GM12878 (cell line): ENCODE data around the gene PMM1. TPM values are rescaled to one million over a fixed set of nuclear protein-coding genes. Genes with fewer than 3 reads are reported as not detected.

Experiments
- ASH2L ChIP-seq: fragments of 300-600, 200-600 bp; sonication (generic); IDR thresholded peaks from 2 replicates; pipeline ENCODE4 v1.6.1; 2017; ENCODE audit warnings: low read depth, mild to moderate bottlenecking, borderline replicate concordance
- BCLAF1 ChIP-seq: fragments of 450-650 bp; IDR thresholded peaks from 2 replicates; pipeline ENCODE4 v1.6.1; 2017; ENCODE audit warnings: antibody characterized with exemption, mild to moderate bottlenecking, moderate library complexity
- BMI1 ChIP-seq: fragments of 450-650 bp; IDR thresholded peaks from 2 replicates; pipeline ENCODE4 v1.6.1; 2016; ENCODE audit warnings: mild to moderate bottlenecking, moderate library complexity, borderline replicate concordance
- CTCF ChIP-seq, 3 experiments: IDR thresholded peaks in 2 of 3; conservative IDR thresholded peaks in 1 of 3; 2 replicates each; pipeline ENCODE4 v1.5.1; 2011; ENCODE audit warnings: low read depth in 3 of 3, low read length in 3 of 3, mild to moderate bottlenecking in 3 of 3, control low read depth in 2 of 3, moderate library complexity in 2 of 3, inconsistent platforms in 1 of 3, mixed read lengths in 1 of 3; ENCODE audit not compliant: control insufficient read depth in 2 of 3, insufficient read depth in 1 of 3; ENCODE audit errors: extremely low read depth in 1 of 3
- EGR1 ChIP-seq, 2 experiments: IDR thresholded peaks; 1 replicate in 1 of 2; 2 replicates in 1 of 2; pipeline ENCODE4 v1.6.1; 2011 to 2012; ENCODE audit warnings: low read depth in 2 of 2, low read length in 2 of 2, borderline replicate concordance in 1 of 2, mild to moderate bottlenecking in 1 of 2, moderate library complexity in 1 of 2
- EZH2 ChIP-seq: IDR thresholded peaks from 2 replicates; pipeline ENCODE4 v1.6.1; 2012; ENCODE audit warnings: low read depth, mild to moderate bottlenecking, control low read depth, inconsistent platforms, low read length, borderline replicate concordance; ENCODE audit not compliant: control insufficient read depth
- HSF1 ChIP-seq: fragments of 150-350 bp; IDR thresholded peaks from 2 replicates; pipeline ENCODE4 v1.6.1; 2014; ENCODE audit warnings: mild to moderate bottlenecking, low read depth, low read length
- MTA3 ChIP-seq: IDR thresholded peaks from 2 replicates; pipeline ENCODE4 v1.6.1; 2012; ENCODE audit warnings: low read length, inconsistent platforms, borderline replicate concordance
- MXI1 ChIP-seq: fragments of 150-350 bp; IDR thresholded peaks from 2 replicates; pipeline ENCODE4 v1.6.1; 2011; ENCODE audit warnings: low read depth, mild to moderate bottlenecking, inconsistent platforms, low read length, improper control_type of control experiment
- NBN ChIP-seq: fragments of 450-650 bp; IDR thresholded peaks from 2 replicates; pipeline ENCODE4 v1.6.1; 2016
- NFIC ChIP-seq: IDR thresholded peaks from 2 replicates; pipeline ENCODE4 v1.6.1; 2012; ENCODE audit warnings: low read depth, mild to moderate bottlenecking, inconsistent platforms, low read length, moderate library complexity
- PBX3 ChIP-seq: IDR thresholded peaks from 2 replicates; pipeline ENCODE4 v1.6.1; 2011; ENCODE audit warnings: mild to moderate bottlenecking, low read depth, low read length, moderate library complexity; ENCODE audit not compliant: insufficient replicate concordance
- REST ChIP-seq: IDR thresholded peaks from 2 replicates; pipeline ENCODE4 v1.6.1; 2012; ENCODE audit warnings: mild to moderate bottlenecking, low read depth, low read length
- SMAD5 ChIP-seq: IDR thresholded peaks from 2 replicates; pipeline ENCODE4 v1.6.1; 2016; ENCODE audit warnings: antibody characterized with exemption, low read depth
- SP1 ChIP-seq: IDR thresholded peaks from one replicate; pipeline ENCODE4 v1.6.1; 2011; ENCODE audit warnings: low read depth, low read length
- USF2 ChIP-seq: IDR thresholded peaks from 2 replicates; pipeline ENCODE4 v1.6.1; 2011; ENCODE audit warnings: low read depth, low read length, improper control_type of control experiment, borderline replicate concordance
- ZNF274 ChIP-seq: IDR thresholded peaks from one replicate; pipeline ENCODE4 v1.8.0; 2011; ENCODE audit not compliant: insufficient read length, insufficient read depth
- polyA plus RNA-seq, 11 experiments: library from polyadenylated mRNA; depleted of rRNA in 4 of 11; unstranded in 6 of 11; stranded (reverse) in 5 of 11; fragments of >200 nt; fragmentation: Nextera tagmentation in 4 of 11; fragmentation: Illumina TruSeq in 1 of 11; extraction: Ambion mirVana in 4 of 11; extraction: Trizol in 1 of 11; gene quantifications; 1 replicate in 1 of 11; 2 replicates in 10 of 11; pipeline versions ENCODE4 v1.2.1 to v1.2.3, GENCODE V29; 2011 to 2016; ENCODE audit warnings: inconsistent platforms in 2 of 11, missing spikeins in 2 of 11, low read depth in 1 of 11
- total RNA-seq, 4 experiments: library from RNA; depleted of rRNA in 3 of 4; stranded (reverse); fragments of >200 nt in 3 of 4; fragmentation: Illumina TruSeq in 1 of 4; extraction: Trizol in 1 of 4; gene quantifications; 2 replicates each; pipeline versions ENCODE4 v1.2.1 to v1.2.3, GENCODE V29; 2013 to 2021

PMM1 gene
- total and polyA plus RNA-seq, 10 of the 15 experiments (the other 5 are each of a cell fraction or from before 2014, with no cell fraction given) = 8.2 to 32.2 (median 16.9) TPM

GRCh38 chr22:41619979-41620588 is 30.4 kb upstream of the PMM1 start (continued):
- TF ChIP-seq BCLAF1 (no peak), ASH2L (no peak), ZNF274 (no peak), BMI1 (no peak), HSF1 (no peak), NFIC (no peak), USF2 (no peak), SMAD5 (no peak), MTA3 (no peak), SP1 (no peak), EGR1 (IDR thresholded peaks at IDR 0.05; ENCODE audit: borderline replicate concordance in 1 of 2, low read depth in 2 of 2, low read length in 2 of 2) (no peak), NBN (no peak), MXI1 (peak; percentile 23; the same call in 1 of the 2 replicates), REST (no peak), CTCF (IDR thresholded peaks at IDR 0.05 in 2 of 3, conservative IDR thresholded peaks at IDR 0.05 in 1 of 3; ENCODE audit: control insufficient read depth in 2 of 3, extremely low read depth in 1 of 3, insufficient read depth in 1 of 3, low read depth in 3 of 3, low read length in 3 of 3) (peak in 1 of 3 experiments; percentile 13; a peak in 1 of 6 replicates), EZH2 (no peak), PBX3 (no peak)
